DOHH2 (cell line): ENCODE results near the gene ARCN1.
A peak's percentile ranks its signal among the peaks of the same experiment; 100 is the strongest.

ENCODE experiments used
- H3F3A ChIP-seq: fragments of 200-600 bp; sonication (generic), shearing (Covaris generic); 2 replicates; pipeline ENCODE4 v1.6.0; 2016; ENCODE audit warnings: antibody characterized with exemption, mild to moderate bottlenecking; ENCODE audit not compliant: control insufficient read depth, insufficient read depth
- H3K27ac ChIP-seq: fragments of 200-600 bp; sonication (generic); 2 replicates; pipeline ENCODE4 v1.5.1; 2014; ENCODE audit warnings: low read depth, mild to moderate bottlenecking, low read length, moderate library complexity
- H3K27me3 ChIP-seq: fragments of 200-600 bp; sonication (generic); 2 replicates; pipeline ENCODE4 v1.6.1; 2014; ENCODE audit warnings: mild to moderate bottlenecking, low read length, mixed read lengths; ENCODE audit not compliant: control insufficient read depth
- H3K36me3 ChIP-seq: fragments of 200-600 bp; sonication (generic); 2 replicates; pipeline ENCODE4 v1.6.1; 2014; ENCODE audit warnings: mild to moderate bottlenecking, low read length, moderate library complexity, mixed read lengths; ENCODE audit not compliant: control insufficient read depth
- H3K4me1 ChIP-seq: fragments of 200-600 bp; sonication (generic); 2 replicates; pipeline ENCODE4 v1.6.1; 2014; ENCODE audit warnings: mild to moderate bottlenecking, low read length, mixed read lengths; ENCODE audit not compliant: control insufficient read depth
- H3K4me2 ChIP-seq: fragments of 200-600 bp; sonication (generic); 2 replicates; pipeline ENCODE4 v1.6.0; 2014; ENCODE audit warnings: mild to moderate bottlenecking, low read length, moderate library complexity
- H3K4me3 ChIP-seq: fragments of 200-600 bp; sonication (generic); 2 replicates; pipeline ENCODE4 v1.5.1; 2014; ENCODE audit warnings: mild to moderate bottlenecking, low read length, mixed read lengths
- H3K79me2 ChIP-seq: fragments of 200-600 bp; sonication (generic); 2 replicates; pipeline ENCODE4 v1.6.1; 2014; ENCODE audit warnings: mild to moderate bottlenecking, low read length, mixed read lengths; ENCODE audit not compliant: control insufficient read depth
- H3K9me2 ChIP-seq: fragments of 200-600 bp; sonication (generic); replicated peaks from 2 replicates; pipeline ENCODE4 v1.6.1; 2014; ENCODE audit warnings: mild to moderate bottlenecking, low read length, mixed read lengths; ENCODE audit not compliant: control insufficient read depth
- H3K9me3 ChIP-seq: fragments of 200-600 bp; sonication (generic); 2 replicates; pipeline ENCODE4 v1.6.1; 2014; ENCODE audit warnings: antibody characterized with exemption, low read length, mixed read lengths; ENCODE audit not compliant: control insufficient read depth, insufficient read depth
- H4K20me1 ChIP-seq: fragments of 200-600 bp; sonication (generic); 2 replicates; pipeline ENCODE4 v1.6.0; 2014; ENCODE audit warnings: low read depth, mild to moderate bottlenecking, antibody characterized with exemption, low read length, moderate library complexity; ENCODE audit not compliant: control insufficient read depth, insufficient read depth
- EZH2phosphoT487 ChIP-seq: fragments of 200-600 bp; sonication (generic); IDR thresholded peaks from 2 replicates; pipeline ENCODE4 v1.6.1; 2017; ENCODE audit warnings: borderline replicate concordance, mild to moderate bottlenecking, antibody characterized with exemption, low read length, moderate library complexity, mixed read lengths
- TF ChIP-seq, protein P1 (sequence below): fragments of 200-600 bp; sonication (generic); IDR thresholded peaks from one replicate; pipeline ENCODE4 v1.5.1; 2014; ENCODE audit warnings: antibody characterized with exemption, mild to moderate bottlenecking, low read depth, low read length; ENCODE audit not compliant: poor library complexity, severe bottlenecking

Gene ARCN1

DNA sequence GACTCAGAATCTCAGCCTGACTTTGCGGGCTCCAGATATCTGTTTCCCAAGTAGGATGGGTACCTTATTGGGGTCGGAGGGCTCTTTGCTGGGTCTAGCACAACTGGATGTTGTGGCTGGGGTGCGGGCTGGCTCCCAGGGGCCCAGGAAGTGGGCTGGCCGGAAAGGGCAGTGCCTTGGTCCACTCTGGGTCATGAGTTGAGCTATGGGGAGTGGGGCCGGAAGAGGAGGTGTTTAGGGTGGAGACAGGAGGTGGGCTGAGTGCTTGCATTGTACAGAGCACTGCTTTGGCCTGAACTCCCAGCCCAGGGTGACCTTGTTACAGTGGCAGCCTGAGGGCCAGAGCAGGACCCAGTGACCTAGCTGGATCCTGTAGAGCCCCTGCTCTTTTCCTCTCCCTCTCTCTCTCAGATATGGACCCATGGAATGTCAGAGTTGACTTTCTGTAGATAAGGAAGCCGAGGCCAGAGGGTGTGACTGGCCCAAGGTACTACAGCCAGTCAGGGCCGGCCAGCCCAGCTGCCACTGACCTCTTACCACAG, 48.4 kb downstream of the ARCN1 start:
- Histone ChIP-seq H3K9me2 (no peaks in the 10 kb centered on the region), H3K36me3 (no peaks in the 10 kb centered on the region), H3K4me3 (peak overlapping the region; percentile 55), H3K9me3 (no peaks in the 10 kb centered on the region), H3K4me2 (peak overlapping the region; percentile 59), H3K4me1 (peaks cover 11% of the 10 kb centered on the region), H3K27me3 (peaks cover 46% of the 10 kb centered on the region), H3K79me2 (no peaks in the 10 kb centered on the region), H4K20me1 (no peaks in the 10 kb centered on the region), H3K27ac (no peak overlapping the region), H3F3A (no peaks in the 10 kb centered on the region)
- TF ChIP-seq, protein P1, sequence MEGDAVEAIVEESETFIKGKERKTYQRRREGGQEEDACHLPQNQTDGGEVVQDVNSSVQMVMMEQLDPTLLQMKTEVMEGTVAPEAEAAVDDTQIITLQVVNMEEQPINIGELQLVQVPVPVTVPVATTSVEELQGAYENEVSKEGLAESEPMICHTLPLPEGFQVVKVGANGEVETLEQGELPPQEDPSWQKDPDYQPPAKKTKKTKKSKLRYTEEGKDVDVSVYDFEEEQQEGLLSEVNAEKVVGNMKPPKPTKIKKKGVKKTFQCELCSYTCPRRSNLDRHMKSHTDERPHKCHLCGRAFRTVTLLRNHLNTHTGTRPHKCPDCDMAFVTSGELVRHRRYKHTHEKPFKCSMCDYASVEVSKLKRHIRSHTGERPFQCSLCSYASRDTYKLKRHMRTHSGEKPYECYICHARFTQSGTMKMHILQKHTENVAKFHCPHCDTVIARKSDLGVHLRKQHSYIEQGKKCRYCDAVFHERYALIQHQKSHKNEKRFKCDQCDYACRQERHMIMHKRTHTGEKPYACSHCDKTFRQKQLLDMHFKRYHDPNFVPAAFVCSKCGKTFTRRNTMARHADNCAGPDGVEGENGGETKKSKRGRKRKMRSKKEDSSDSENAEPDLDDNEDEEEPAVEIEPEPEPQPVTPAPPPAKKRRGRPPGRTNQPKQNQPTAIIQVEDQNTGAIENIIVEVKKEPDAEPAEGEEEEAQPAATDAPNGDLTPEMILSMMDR = no peak
- no peak for TF ChIP-seq EZH2phosphoT487

DNA sequence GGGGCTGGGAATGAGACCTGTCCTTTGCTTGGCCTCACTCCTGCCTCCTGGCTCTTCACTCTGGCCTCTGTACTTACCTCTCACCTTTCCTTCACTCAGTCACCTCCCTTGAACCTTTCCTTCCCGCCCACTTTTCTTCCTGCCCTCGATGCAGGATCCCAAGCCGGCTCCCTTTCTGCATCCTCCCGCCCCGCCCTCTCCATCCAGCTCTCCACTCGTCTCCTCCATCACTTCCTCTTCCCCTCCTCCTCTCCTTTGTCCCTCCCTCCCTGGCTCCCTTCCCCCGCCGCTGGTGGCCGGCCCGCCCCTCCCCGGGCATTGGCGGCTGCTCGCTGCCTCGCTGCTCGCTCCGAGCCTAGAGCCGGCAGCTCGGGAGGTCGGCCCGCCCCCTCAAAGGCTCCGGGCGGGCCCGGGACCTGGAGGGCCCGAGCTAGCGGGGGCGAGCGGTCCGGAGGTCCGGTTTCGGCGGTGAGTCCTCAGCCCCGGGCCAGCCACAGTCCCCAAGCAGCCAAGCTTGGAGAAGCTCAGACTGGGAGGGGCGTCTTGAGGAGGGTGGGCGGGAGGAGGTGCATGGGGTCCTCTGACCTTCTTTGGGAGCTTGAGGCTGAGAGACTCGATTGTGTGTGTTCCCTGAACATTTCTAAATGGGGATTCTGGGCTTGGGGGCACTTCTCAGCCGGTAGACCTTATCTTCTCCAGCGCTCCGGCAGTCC, 49.0 kb downstream of the ARCN1 start:
- no peaks in the 10 kb centered on the region for H3F3A ChIP-seq
- H3K36me3 ChIP-seq = no peaks in the 10 kb centered on the region
- peak overlapping the region; percentile 55 for H3K4me3 ChIP-seq
- no peaks in the 10 kb centered on the region for H4K20me1 ChIP-seq
- H3K9me3 ChIP-seq = no peaks in the 10 kb centered on the region
- TF ChIP-seq EZH2phosphoT487 = peak; percentile 77; the same call in 1 of the 2 replicates
- TF ChIP-seq, protein P1 = no peak
- peak overlapping the region; percentile 59 for H3K4me2 ChIP-seq
- H3K79me2 ChIP-seq = no peaks in the 10 kb centered on the region
- no peak overlapping the region for H3K27ac ChIP-seq
- peaks cover 46% of the 10 kb centered on the region for H3K27me3 ChIP-seq
- H3K4me1 ChIP-seq = peaks cover 11% of the 10 kb centered on the region
- H3K9me2 ChIP-seq = no peaks in the 10 kb centered on the region

DNA sequence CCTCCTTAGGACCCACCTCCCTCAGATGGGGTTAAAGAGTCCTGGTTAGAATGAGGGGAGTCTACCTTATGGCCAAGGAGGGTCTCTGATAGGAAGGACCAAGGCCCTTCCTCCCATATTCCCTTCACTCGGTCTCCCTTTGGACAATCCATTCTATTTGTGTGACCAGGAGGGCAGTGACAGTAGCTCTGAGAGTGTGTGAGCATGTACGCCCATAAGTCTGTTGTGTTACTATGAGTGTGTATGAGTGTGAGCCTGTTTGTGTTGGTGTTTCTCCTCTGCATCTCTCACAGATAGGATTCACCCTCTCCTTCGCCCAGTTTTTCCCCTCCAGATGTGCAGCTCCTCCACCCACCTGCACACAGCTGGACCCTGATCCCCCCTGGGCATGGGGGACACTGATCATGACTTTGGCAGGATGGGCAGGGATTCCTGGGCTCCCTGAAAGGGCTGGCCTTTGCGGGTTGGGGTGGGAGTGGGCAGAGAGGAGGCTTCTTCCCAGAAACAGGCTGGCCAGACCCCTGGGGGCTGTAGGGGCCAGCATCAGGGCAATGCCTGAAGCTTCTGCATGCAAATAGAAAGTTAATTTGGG, 49.7 kb downstream of the ARCN1 start:
- H4K20me1 ChIP-seq = no peaks in the 10 kb centered on the region
- TF ChIP-seq, protein P1 = no peak
- TF ChIP-seq EZH2phosphoT487 = no peak
- peak overlapping the region; percentile 59 for H3K4me2 ChIP-seq
- H3F3A ChIP-seq = no peaks in the 10 kb centered on the region
- peak overlapping the region; percentile 55; the same call in 1 of the 2 replicates for H3K4me3 ChIP-seq
- H3K27me3 ChIP-seq = peaks cover 46% of the 10 kb centered on the region
- no peaks in the 10 kb centered on the region for H3K36me3 ChIP-seq
- H3K9me3 ChIP-seq = no peaks in the 10 kb centered on the region
- no peaks in the 10 kb centered on the region for H3K79me2 ChIP-seq
- peaks cover 11% of the 10 kb centered on the region for H3K4me1 ChIP-seq
- H3K27ac ChIP-seq = no peak overlapping the region
- H3K9me2 ChIP-seq = no peaks in the 10 kb centered on the region
